Tibial artery (tissue), 4 donors: Measurements from ENCODE around the gene OR5AN1.

Experiments used
- DNase-seq, 2 donors: peaks; one replicate each; pipeline ENCODE4 v3.0.0-alpha.2; 2019
- H3K27ac ChIP-seq, 2 donors: fragments of 200-600 bp; sonication (generic) in 1 of 2; 1 replicate in 1 of 2; 2 replicates in 1 of 2; pipeline ENCODE4 v1.5.1; 2018 to 2019; ENCODE audit warnings: mild to moderate bottlenecking in 1 of 2
- H3K27me3 ChIP-seq, 2 donors: fragments of 200-600 bp; sonication (generic) in 1 of 2; one replicate each; pipeline versions ENCODE4 v1.5.1 to v1.6.0; 2016 to 2019
- H3K36me3 ChIP-seq, 3 donors: fragments of 200-600 bp; sonication (generic) in 2 of 3; one replicate each; pipeline ENCODE4 v1.5.1; 2016 to 2019; ENCODE audit warnings: mild to moderate bottlenecking in 2 of 3
- H3K4me1 ChIP-seq, 4 donors: fragments of 200-600 bp; sonication (generic) in 2 of 4; 1 replicate in 3 of 4; 2 replicates in 1 of 4; pipeline ENCODE4 v1.5.1; 2016 to 2019
- H3K4me3 ChIP-seq, 2 donors: fragments of 200-600 bp; sonication (generic) in 1 of 2; 1 replicate in 1 of 2; 2 replicates in 1 of 2; pipeline ENCODE4 v1.5.1; 2018 to 2019; ENCODE audit warnings: mild to moderate bottlenecking in 2 of 2
- H3K9me3 ChIP-seq, 3 donors: fragments of 200-600 bp; sonication (generic) in 1 of 3; one replicate each; pipeline ENCODE4 v1.5.1; 2016 to 2019
- intact Hi-C: fragments of 100-400 bp; cut with DNase I; formaldehyde crosslinking; loops from one replicate; pipeline ENCODE4 v1.15.0; 2023; ENCODE audit warnings: low total_unique reads
- TF ChIP-seq, protein P1 (sequence below), 2 experiments: fragments of 200-600 bp in 1 of 2; fragments of 450-650 bp in 1 of 2; IDR thresholded peaks; one replicate each; pipeline ENCODE4 v1.5.1; 2017 to 2019; ENCODE audit warnings: antibody characterized with exemption in 2 of 2, mild to moderate bottlenecking in 1 of 2, moderate library complexity in 1 of 2

The OR5AN1 gene

DNA sequence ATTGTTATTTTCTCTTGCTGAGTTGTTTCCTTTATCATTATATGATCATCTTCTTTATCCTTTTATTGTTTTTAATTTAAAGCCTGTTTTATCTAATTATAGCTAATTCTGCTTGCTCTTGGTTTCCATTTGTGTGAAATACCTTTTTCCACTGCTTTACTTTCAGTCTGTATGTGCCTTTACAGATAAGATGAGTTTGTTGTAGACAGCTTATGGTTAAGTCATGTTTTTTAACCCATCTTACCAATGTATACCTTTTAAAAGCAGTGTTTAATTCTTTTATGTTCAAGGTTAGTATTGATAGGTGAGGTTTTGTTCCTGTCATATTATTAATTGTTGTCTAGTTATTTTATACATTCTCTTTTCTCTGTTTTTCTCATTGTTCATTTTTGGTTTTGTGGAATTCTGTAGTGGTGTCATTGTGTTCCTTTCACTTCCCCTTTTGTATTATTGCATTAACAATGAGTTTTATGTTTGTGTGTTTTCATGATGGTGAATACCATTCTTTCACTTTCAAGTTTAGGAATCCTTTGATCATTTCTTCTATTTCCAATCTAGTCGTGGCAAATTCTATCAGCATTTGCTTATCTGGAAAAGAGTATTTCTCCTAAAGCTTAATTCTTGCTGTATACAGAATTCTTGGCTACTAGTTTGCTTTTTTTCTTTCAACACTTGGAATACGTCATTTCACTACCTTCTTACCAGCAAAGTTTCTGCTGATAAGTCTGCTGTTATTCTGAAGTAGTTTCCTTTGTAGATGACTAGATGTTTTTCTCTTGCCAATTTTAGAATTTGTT, 21.8 kb downstream of the OR5AN1 start:
- TF ChIP-seq, protein P1, sequence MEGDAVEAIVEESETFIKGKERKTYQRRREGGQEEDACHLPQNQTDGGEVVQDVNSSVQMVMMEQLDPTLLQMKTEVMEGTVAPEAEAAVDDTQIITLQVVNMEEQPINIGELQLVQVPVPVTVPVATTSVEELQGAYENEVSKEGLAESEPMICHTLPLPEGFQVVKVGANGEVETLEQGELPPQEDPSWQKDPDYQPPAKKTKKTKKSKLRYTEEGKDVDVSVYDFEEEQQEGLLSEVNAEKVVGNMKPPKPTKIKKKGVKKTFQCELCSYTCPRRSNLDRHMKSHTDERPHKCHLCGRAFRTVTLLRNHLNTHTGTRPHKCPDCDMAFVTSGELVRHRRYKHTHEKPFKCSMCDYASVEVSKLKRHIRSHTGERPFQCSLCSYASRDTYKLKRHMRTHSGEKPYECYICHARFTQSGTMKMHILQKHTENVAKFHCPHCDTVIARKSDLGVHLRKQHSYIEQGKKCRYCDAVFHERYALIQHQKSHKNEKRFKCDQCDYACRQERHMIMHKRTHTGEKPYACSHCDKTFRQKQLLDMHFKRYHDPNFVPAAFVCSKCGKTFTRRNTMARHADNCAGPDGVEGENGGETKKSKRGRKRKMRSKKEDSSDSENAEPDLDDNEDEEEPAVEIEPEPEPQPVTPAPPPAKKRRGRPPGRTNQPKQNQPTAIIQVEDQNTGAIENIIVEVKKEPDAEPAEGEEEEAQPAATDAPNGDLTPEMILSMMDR (IDR thresholded peaks at IDR 0.05): no peak
- intact Hi-C loops: no loop called here
- no peaks in the 10 kb centered on the region for H3K27me3 ChIP-seq
- H3K36me3 ChIP-seq: no peaks in the 10 kb centered on the region
- H3K9me3 ChIP-seq: no peaks in the 10 kb centered on the region
- DNase-seq: no peak
- no peak overlapping the region for H3K27ac ChIP-seq
- H3K4me3 ChIP-seq: no peak overlapping the region
- H3K4me1 ChIP-seq: no peaks in the 10 kb centered on the region

DNA sequence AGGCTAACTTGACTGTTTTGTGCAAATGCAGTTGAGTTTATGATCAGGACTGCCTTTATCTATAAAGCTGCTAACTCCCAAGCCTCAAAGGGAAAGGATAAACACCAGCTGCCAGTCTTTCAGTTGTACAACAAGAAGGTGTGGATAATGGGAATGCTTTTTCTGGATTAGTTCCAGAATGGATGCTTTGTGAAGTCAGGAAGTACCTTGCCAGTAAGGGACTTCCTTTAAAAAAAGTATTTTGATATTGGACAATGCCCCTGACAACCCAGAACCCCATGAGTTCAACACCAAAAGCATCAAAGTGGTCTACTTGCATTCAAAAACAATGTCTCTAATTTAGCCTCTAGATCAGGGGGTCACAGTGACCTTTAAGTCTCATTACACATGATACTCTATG, 35.5 kb downstream of the OR5AN1 start:
- Histone ChIP-seq H3K27me3 (no peaks in the 10 kb centered on the region), H3K4me1 (no peaks in the 10 kb centered on the region), H3K36me3 (no peaks in the 10 kb centered on the region), H3K9me3 (no peaks in the 10 kb centered on the region), H3K27ac (no peak overlapping the region), H3K4me3 (no peak overlapping the region)
- no peak for DNase-seq
- TF ChIP-seq, protein P1 (IDR thresholded peaks at IDR 0.05): no peak
- intact Hi-C loops: no loop called here

DNA sequence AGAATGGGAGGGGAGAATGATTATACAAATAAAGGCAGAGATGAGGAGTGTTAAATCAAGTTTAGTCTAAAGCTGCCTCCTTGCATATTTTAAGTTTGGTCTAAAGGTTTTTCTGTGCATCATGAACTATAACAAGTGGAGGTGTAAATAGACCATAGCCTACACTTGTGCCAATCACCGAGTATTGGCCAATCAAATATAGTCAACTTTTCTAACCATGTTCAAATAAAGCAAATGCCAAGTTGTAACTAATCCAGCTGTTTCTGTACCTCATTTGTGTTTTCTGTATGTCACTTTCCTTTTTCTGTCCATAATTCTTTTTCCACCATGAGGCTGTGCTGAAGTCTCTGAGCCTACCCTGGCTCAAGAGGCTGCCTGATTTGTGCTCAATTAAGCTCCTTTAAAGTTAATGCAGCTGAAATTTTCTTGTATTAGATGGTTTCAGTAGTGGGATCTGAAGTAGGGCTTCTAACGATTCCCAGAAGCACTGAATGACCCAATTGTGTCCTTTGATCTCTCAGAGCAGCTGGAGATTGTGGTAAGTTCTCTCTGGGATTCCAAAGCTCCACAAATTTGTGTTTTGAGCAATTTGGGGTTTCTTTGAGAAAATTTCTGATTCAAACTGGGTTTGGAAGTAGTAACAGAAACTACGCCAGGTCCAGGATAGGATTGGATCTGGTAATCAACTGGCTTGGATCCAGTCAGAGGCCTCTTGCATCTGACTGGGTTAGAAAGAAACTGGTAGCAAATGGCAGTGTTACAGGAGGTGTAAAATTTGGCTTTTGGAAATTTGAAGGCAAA, 42.0 kb downstream of the OR5AN1 start:
- Histone ChIP-seq H3K4me1 (no peaks in the 10 kb centered on the region), H3K36me3 (no peaks in the 10 kb centered on the region), H3K9me3 (no peaks in the 10 kb centered on the region), H3K27me3 (no peaks in the 10 kb centered on the region), H3K27ac (no peak overlapping the region), H3K4me3 (no peak overlapping the region)
- intact Hi-C loops: no loop called here
- TF ChIP-seq, protein P1 (IDR thresholded peaks at IDR 0.05): no peak
- DNase-seq: no peak

DNA sequence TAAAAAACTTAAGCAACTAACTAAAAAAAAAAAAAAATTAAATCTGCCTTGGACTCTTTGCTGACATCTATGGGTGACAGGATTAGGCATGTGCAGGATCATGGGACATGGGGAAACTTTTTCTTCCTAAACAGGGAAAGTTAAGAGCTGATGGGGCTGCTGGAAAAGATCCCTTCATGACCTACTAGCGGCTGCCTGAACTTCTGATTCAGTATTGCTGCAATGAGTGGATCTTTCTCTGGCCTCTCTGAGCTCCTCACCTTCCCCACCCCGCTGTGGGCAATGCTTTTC, 42.5 kb downstream of the OR5AN1 start:
- no peak overlapping the region for H3K27ac ChIP-seq
- no peaks in the 10 kb centered on the region for H3K27me3 ChIP-seq
- intact Hi-C loops: no loop called here
- TF ChIP-seq, protein P1 (IDR thresholded peaks at IDR 0.05): no peak
- no peak for DNase-seq
- no peak overlapping the region for H3K4me3 ChIP-seq
- H3K4me1 ChIP-seq: no peaks in the 10 kb centered on the region
- H3K36me3 ChIP-seq: no peaks in the 10 kb centered on the region
- H3K9me3 ChIP-seq: no peaks in the 10 kb centered on the region

DNA sequence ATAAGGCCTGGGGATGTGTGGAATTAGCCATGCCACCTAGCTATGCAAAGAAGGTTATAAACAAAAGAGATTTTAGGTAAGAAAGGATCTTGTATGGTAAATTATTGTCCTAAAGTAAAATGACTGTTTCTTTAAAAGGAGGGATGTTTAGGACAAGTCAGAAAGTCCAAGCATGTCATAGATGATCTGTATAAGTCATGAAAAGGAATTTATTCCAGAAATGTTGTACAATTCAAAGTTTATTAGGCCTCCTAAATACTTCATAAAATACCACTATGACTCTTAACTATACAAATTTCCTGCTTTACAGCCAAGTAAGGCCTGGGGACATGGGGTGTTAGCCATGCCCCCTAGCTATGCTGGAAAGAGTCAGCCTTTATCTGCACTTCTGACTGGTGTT, 44.9 kb downstream of the OR5AN1 start:
- H3K36me3 ChIP-seq: no peaks in the 10 kb centered on the region
- DNase-seq: no peak
- H3K27ac ChIP-seq: no peak overlapping the region
- intact Hi-C loops: no loop called here
- H3K4me3 ChIP-seq: no peak overlapping the region
- H3K4me1 ChIP-seq: no peaks in the 10 kb centered on the region
- TF ChIP-seq, protein P1 (IDR thresholded peaks at IDR 0.05): no peak
- no peaks in the 10 kb centered on the region for H3K27me3 ChIP-seq
- H3K9me3 ChIP-seq: no peaks in the 10 kb centered on the region
